ENCODE measurements around the gene FHIT.

GRCh38 chr3:61222467-61222866, 28.8 kb downstream of the FHIT start:
- no peak for TF ChIP-seq EP300 (IDR thresholded peaks at IDR 0.05)
- TF ChIP-seq POLR2A (IDR thresholded peaks at IDR 0.05), result no peak
- no peak for TF ChIP-seq CTCF (IDR thresholded peaks at IDR 0.05)
- no peak for TF ChIP-seq POLR2AphosphoS5 (IDR thresholded peaks at IDR 0.05)
